ENCODE measurements around the gene GALNT2. TPM values are rescaled to one million over a fixed set of nuclear protein-coding genes. Genes with fewer than 3 reads are reported as not detected.

The GALNT2 gene
- total and polyA plus RNA-seq, 2 experiments from 2014 or later, result 96.7 to 143 TPM

DNA sequence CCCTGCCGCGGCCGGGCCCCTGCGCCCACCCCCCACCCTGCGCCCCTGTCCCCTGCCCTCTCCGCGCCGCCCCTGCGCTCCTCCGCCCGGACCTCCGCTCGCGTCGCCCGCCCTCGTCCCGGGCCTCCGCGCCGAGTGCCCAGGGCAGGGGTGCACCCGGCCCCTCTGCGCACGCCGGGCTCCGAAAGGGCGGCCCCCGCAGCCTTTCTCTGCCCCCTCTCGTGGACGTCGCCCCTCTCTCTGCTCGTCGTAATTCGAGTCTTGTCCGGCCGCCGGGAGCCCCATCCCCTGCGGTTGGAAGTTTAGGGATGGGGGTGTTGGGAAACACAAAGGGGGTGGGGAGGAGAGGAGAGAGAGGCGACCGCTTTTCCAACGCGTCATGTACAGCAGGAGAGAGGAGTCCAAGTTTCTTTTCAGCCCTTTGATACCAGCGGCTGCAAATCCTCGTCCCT lies 407 bp downstream of the GALNT2 start:
- Histone ChIP-seq H2AFZ (peak overlapping the region; percentile 83), H3K79me2 (peaks cover 49% of the 10 kb centered on the region), H3K4me2 (peak overlapping the region; percentile 86), H3K36me3 (replicated peaks; ENCODE audit: insufficient read depth, low read depth) (no peaks in the 10 kb centered on the region), H3K27me3 (no peaks in the 10 kb centered on the region), H3K4me3 (peak overlapping the region; percentile 97), H3K27ac (peak overlapping the region; percentile 95), H4K20me1 (ENCODE audit: insufficient read depth, poor library complexity, severe bottlenecking) (peaks cover 38% of the 10 kb centered on the region), H3K9me2 (replicated peaks; ENCODE audit: insufficient read depth) (no peaks in the 10 kb centered on the region), H3K9me3 (ENCODE audit: low read depth) (no peaks in the 10 kb centered on the region), H3K4me1 (ENCODE audit: insufficient read depth) (peaks cover 18% of the 10 kb centered on the region)
- DNase-seq (ENCODE audit: low spot score), result no peak
- TF ChIP-seq EZH2 (IDR thresholded peaks at IDR 0.05; ENCODE audit: borderline replicate concordance), result no peak
- TF ChIP-seq, protein P1, sequence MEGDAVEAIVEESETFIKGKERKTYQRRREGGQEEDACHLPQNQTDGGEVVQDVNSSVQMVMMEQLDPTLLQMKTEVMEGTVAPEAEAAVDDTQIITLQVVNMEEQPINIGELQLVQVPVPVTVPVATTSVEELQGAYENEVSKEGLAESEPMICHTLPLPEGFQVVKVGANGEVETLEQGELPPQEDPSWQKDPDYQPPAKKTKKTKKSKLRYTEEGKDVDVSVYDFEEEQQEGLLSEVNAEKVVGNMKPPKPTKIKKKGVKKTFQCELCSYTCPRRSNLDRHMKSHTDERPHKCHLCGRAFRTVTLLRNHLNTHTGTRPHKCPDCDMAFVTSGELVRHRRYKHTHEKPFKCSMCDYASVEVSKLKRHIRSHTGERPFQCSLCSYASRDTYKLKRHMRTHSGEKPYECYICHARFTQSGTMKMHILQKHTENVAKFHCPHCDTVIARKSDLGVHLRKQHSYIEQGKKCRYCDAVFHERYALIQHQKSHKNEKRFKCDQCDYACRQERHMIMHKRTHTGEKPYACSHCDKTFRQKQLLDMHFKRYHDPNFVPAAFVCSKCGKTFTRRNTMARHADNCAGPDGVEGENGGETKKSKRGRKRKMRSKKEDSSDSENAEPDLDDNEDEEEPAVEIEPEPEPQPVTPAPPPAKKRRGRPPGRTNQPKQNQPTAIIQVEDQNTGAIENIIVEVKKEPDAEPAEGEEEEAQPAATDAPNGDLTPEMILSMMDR (IDR thresholded peaks at IDR 0.05; ENCODE audit: poor library complexity), result no peak
- 4% methylated on average over 27 of the region's 44 CpGs for WGBS (ENCODE audit: low lambda C conversion rate, missing lambda C conversion rate)

DNA sequence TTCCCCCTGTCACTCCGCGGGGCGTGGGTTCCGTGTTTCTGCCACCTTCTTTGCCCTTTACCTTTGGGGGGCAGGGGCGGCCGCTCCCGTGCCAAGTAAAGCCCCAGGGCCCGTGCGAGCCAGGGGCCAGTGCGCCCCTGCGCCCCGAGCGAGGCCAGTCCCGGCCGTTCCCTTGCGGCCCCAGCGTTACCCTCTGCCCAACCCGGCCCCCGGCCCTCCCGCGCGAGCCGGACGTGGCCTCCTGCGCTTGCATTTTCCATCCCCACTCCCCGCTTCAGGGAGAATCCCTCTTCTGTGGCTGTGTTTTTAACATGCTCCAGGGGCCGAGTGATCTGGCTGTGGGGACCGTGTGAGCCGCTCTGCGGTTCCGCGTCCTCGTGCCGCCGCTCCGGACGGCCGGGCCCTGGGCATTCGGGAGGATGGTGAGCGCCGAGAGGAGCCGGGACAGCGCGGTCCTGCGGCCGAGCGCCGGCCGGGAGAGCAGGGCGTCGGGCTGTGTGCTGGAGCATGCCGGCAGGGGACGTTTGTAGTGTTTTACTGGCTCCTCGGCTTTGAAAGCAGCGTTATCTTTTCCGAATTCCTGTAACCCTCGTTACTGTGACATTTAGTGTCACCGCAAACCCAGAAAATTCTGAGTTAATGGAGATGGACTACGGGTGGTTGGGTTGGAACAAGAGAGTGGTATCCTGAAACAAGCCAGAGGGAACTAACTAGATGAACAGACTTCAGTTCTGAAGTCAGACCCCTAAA lies 1.0 kb downstream of the GALNT2 start:
- H3K4me3 ChIP-seq, result peak overlapping the region; percentile 97
- H3K9me3 ChIP-seq (ENCODE audit: low read depth), result no peaks in the 10 kb centered on the region
- TF ChIP-seq, protein P1 (IDR thresholded peaks at IDR 0.05; ENCODE audit: poor library complexity), result no peak
- no peak for TF ChIP-seq EZH2phosphoT487 (IDR thresholded peaks at IDR 0.05; ENCODE audit: low read depth, severe bottlenecking, unreplicated experiment)
- TF ChIP-seq EZH2 (IDR thresholded peaks at IDR 0.05; ENCODE audit: borderline replicate concordance), result no peak
- DNase-seq (ENCODE audit: low spot score), result peak; percentile 54
- peak overlapping the region; percentile 83 for H2AFZ ChIP-seq
- peak overlapping the region; percentile 86 for H3K4me2 ChIP-seq
- no peaks in the 10 kb centered on the region for H3K36me3 ChIP-seq (replicated peaks; ENCODE audit: insufficient read depth, low read depth)
- H4K20me1 ChIP-seq (ENCODE audit: insufficient read depth, poor library complexity, severe bottlenecking), result peaks cover 43% of the 10 kb centered on the region
- no peaks in the 10 kb centered on the region for H3K9me2 ChIP-seq (replicated peaks; ENCODE audit: insufficient read depth)
- under 1% methylated on average over 52 of the region's 59 CpGs for WGBS (ENCODE audit: low lambda C conversion rate, missing lambda C conversion rate)
- peaks cover 18% of the 10 kb centered on the region for H3K4me1 ChIP-seq (ENCODE audit: insufficient read depth)
- H3K79me2 ChIP-seq, result peaks cover 55% of the 10 kb centered on the region
- no peaks in the 10 kb centered on the region for H3K27me3 ChIP-seq
- peak overlapping the region; percentile 95 for H3K27ac ChIP-seq

DNA sequence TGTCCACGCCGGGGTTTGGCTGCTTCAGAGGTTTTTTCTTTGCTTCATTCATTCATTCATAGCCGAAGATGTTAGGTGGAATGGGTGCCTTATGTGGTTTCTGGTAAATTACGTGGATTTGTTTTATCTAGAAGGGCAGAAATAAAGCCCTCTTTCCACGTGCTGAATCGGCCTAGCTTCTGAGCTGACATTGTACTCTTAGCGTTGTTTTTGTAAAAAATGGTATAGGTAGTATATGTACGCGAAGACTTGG lies 1.5 kb downstream of the GALNT2 start:
- 26% methylated on average over 9 of the region's 9 CpGs for WGBS (ENCODE audit: low lambda C conversion rate, missing lambda C conversion rate)
- Histone ChIP-seq H3K4me1 (ENCODE audit: insufficient read depth) (peaks cover 18% of the 10 kb centered on the region), H3K4me2 (peak overlapping the region; percentile 86), H2AFZ (peak overlapping the region; percentile 83), H3K9me2 (replicated peaks; ENCODE audit: insufficient read depth) (no peaks in the 10 kb centered on the region), H3K27ac (peak overlapping the region; percentile 95), H3K9me3 (ENCODE audit: low read depth) (no peaks in the 10 kb centered on the region), H3K4me3 (peak overlapping the region; percentile 97), H3K27me3 (no peaks in the 10 kb centered on the region), H4K20me1 (ENCODE audit: insufficient read depth, poor library complexity, severe bottlenecking) (peaks cover 48% of the 10 kb centered on the region), H3K79me2 (peaks cover 60% of the 10 kb centered on the region), H3K36me3 (replicated peaks; ENCODE audit: insufficient read depth, low read depth) (no peaks in the 10 kb centered on the region)
- no peak for TF ChIP-seq EZH2phosphoT487 (IDR thresholded peaks at IDR 0.05; ENCODE audit: low read depth, severe bottlenecking, unreplicated experiment)
- TF ChIP-seq, protein P1 (IDR thresholded peaks at IDR 0.05; ENCODE audit: poor library complexity), result no peak
- TF ChIP-seq EZH2 (IDR thresholded peaks at IDR 0.05; ENCODE audit: borderline replicate concordance), result no peak
- no peak for DNase-seq (ENCODE audit: low spot score)
